Stimulated activated CD4-positive, alpha-beta T cell treated with anti-CD3 and anti-CD28 coated beads, Interleukin-12 subunit alpha, Interleukin-12 subunit beta, amount 100 ng/mL, for 4 hours (primary cell): ENCODE data around the gene PRDM15.

Experiments
- DNase-seq: peaks from one replicate; pipeline ENCODE4 v3.0.0-alpha.2; 2020

Gene PRDM15

DNA sequence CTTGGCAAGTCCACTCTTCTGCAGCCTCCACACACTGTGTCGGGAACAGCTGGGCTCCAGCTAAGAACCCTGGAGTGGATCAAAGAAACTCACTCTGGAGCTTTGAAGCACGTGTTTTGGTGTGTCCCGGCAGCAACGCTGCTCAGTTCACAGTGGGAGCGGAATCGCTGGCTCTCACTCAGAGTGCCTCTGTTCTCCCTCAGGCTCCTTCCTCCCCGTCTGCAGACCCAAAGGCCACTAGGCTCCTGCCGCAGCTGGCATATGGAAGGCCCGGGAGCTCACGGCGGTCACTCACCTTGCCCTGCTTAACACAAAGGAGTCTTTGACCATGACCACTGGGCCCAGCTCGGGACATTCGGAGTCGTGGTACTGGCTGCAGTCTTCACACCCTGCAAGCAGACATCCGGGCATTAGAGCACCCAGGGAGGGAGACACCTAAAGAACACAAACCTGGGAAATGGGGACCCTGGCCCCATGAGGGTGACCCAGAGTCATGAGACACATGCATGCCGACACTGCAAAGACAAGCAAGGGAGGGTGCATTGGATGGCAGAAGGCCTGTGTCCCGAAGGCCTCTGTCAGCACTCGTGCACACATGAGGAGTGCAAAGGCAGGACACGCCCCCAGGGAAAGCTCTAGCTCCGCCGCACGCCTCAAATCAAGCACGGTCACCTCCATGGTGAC is 19.7 kb downstream of the PRDM15 start:
- no peak for DNase-seq

DNA sequence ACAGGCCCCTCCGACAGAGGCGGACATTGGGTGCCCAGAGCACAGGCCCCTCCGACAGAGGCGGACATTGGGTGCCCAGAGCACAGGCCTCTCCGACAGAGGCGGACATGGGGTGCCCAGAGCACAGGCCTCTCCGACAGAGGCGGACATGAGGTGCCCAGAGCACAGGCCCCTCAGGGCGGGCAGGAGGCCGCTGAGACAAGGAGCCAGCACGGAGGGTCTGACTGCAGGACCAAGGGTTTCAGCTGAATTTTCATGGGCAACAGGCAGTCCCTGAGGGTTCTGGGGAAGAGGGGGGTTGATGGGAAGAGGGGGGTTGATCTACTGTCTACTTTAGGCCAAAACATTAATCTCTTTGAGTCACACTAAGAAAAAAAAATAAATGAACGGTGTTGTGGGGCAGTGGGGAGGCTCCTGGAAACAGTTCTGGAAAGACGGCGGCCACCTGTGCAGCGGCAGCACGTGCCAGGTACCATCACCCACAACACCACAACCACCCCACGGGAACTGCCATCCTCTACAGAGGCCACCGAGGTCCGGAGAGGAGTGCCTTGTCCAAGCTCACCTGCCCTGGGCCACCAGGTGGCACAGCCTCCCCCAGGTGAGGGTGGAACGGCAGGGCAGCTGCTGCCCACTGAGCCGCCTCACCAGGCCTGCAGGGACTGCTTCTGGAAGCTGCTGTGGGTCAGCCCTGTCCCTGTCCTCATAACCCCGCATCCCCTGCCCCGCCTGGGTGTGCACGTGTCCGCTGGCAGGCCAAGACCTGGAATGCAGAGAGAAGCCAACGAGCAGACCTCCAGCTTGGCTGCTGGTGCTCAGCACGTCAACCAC is 20.5 kb downstream of the PRDM15 start:
- no peak for DNase-seq

DNA sequence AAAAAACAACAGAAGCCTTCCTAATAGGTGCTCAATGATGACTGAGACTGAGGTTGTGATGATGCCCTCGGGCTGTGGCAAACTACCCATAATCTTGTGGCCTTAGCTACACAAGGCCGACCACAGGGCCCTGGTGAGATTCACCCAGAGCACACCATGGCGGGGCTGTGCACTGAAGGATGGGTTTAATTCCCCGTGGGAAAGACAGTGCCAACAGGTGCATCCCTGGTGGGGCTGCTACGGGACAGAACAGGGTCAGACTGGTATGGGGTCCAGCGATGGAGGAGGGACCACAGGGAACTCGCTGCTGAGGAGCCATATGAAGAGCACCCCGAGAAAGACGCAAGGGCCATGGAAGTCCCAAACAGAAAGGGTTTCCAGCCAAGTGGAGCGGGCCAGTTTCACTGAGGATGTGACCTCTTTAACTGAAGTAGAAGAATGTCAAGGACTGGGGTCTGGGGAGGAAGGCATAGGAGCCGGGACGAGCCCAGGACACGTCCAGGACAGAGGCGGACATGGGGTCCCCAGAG is 21.3 kb downstream of the PRDM15 start:
- DNase-seq, result no peak

DNA sequence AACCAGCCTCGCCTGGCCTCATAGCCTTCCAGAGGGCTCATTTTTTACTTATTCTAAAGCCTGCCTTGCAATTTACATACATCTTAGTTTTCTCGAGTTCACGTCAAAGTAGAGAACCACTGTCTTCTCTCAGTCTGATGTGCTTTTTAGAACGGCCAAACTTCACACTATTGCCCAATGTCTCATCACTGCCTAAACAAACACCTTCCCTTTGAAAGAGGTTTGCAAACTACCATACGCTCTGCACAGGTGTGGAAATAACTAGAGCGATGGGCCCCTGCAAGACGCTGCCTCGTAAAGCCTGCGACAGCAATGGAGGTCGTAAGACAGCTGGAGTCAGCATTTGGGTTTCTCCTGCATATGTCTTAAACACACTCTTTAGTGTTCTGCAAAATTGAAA is 22.6 kb downstream of the PRDM15 start:
- DNase-seq, result no peak

DNA sequence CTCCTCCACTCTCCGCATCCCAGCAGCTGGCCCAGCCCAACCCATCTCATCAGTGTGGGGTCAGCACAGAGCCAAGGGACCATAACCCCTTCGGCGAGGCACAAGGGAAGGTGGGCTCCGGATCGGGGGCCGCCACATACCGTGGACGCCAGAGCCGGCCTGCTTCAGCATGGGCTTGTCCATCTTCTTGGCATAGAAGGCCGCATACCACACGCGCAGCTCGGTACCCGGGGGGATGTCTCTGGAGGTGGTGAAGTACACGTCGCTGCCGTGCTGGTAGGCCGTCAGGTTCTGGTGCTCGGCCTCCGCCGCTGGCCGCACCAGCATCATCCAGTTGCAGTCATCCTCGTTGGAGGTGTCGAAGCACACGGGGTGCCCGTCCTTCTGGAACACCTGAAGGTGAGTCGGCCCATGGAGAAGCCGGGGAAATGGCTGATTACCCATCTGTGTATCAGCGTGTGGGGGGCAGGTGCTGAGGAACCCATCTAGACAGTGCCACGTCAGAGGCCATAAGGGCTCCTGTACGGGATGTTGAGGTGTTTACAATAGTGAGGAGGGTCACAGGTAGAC is 24.6 kb downstream of the PRDM15 start:
- DNase-seq, result no peak

DNA sequence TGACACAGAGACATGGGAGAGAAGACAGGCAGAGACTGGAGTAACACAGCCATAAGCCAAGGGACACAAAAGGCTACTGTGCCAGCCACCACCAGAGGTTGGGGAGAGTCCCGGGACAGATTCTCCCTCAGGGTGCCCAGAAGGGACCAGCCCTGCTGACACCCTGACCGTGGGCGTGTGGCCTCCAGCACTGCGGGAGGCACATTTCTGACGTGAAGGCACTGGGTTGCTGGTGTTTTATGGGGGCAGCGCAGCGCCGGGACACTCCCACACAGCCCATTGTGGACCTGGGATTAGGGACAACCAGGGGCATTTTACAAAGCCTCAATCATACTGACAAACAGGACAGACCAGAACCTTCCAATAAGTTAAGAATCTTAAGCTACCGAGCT is 26.2 kb downstream of the PRDM15 start:
- DNase-seq, result no peak

DNA sequence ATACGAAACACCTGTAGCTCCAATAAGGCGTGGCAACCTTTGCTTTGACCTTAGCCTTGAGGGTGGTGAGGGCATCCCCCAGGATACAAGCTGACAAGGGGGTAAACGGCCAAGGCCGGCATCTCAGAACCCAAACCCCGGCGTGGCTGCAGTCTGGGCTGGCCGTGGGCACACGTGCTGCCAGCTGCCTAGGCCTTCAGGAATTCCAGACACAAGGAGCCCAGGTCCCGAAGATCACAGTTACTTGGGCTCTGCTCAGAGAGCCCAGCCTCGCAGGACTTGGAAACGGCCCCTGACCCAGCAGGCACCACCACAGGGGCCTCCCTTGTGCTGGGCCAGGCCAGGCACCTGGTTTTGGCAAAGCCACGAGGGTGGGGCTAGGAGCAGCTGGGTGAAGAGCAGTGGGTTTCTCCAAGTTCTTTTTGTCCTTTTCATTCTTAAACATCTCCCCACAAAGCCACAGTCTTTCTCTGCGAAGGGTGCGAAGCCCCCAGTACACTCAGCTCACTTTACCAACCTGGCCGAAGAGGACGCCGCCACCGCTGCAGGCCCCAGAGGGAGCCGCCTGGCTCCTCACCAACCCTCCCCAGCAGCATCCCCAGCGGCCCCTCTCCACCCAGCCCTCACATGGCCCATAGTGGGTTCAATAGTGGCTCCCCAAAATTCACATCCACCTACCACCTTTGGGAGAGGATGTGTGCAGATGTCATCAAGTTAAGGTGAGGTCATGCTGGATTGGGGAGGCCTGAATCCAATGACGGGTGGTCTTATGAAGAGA is 26.8 kb downstream of the PRDM15 start:
- no peak for DNase-seq

DNA sequence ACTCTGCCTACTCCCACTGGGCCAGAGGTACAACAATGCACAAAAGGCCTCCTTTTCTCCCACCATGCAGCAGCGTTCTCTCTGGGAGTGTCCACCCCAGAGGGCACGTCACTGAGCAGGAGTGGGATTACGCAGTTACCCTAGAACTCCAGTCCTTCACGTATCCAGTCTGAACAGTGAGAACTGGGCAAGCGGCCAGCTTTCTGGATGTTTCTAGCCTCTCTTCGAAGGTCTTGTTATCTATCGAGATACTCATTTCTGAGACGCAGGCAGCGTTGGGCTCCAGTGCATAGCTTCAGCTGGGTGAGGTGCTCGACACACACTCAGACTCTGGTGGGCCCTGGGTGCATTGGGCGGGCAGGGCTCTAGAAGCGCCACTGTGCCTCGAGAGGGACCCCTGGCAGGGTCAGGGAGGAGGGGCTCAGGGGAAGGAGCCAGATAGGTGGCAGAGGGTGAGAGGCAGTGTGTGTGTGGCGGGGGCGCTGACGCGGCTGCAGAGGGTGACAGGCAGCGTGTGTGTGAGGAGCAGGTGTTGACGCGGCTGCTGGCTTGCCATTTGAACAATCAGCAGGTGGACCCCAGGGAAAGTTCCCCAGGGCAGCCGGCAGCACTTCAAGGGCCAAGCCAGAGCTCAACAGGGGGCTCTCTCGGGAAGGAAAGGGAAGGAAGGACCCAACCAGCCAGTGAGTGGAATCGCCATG is 27.9 kb downstream of the PRDM15 start:
- no peak for DNase-seq

DNA sequence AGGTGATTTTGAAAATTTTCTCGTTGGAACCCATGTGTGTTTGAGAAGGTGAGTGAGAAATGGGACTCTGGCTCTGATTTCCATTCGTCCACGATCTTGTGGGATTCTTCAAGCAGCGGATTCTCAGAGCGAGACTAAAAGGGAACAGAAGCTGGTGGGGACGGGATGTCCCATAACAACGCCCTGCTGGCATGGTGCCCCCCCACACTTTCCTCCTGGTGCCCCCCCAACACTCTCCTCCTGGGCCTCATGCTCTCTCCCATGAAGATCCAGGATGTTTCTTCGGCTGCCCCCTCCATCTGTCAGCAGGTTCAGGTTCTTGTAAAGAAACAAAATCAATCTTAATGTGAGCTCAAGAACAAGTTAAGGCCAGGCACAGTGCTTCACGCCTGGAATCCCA is 29.1 kb downstream of the PRDM15 start:
- DNase-seq, result no peak

DNA sequence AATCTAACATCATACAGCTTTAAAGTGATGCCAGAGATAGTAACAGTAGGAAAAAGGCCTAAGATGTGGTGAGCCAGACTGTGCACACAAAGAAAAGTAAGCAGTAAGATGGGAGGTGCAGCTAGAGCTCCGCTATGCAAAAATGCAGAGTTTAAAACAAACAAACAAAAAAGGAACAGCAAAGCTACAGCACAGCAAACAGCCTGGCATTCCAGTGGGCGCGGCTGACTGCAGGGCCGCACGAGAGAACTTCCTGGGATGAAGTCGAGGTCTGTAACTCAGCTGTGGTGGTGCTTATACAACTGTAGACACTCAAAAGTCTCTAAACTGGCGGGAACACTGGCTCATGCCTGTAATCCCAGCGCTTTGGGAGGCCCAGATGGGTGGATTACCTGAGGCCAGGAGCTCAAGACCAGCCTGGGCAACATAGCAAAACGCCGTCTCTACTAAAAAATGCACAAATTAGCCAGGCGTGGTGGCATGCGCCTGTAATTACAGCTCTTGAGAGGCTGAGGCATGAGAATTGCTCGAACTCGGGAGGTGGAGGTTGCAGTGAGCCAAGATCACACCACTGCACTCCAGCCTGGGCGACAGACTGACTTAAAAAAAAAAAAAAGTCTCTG is 30.1 kb downstream of the PRDM15 start:
- DNase-seq, result no peak

DNA sequence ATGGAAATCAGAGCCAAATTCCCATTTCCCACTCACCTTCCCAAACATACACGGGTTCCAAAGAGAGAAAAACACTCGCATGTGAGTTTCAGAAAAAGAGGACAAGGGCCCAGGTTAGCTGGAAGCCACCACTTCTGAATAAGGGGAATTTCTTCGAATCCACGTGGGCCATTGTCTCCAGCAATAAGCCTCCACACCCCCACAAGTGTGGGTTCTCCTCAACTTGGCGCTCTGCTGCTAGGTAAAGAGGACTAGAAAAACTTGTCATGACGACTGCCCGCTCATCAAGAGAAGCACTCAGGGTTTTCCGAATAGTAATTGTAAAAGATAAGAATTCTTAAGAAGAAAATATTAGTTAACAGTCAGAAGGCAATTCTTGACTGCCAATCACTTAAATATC is 30.6 kb downstream of the PRDM15 start:
- DNase-seq, result no peak

DNA sequence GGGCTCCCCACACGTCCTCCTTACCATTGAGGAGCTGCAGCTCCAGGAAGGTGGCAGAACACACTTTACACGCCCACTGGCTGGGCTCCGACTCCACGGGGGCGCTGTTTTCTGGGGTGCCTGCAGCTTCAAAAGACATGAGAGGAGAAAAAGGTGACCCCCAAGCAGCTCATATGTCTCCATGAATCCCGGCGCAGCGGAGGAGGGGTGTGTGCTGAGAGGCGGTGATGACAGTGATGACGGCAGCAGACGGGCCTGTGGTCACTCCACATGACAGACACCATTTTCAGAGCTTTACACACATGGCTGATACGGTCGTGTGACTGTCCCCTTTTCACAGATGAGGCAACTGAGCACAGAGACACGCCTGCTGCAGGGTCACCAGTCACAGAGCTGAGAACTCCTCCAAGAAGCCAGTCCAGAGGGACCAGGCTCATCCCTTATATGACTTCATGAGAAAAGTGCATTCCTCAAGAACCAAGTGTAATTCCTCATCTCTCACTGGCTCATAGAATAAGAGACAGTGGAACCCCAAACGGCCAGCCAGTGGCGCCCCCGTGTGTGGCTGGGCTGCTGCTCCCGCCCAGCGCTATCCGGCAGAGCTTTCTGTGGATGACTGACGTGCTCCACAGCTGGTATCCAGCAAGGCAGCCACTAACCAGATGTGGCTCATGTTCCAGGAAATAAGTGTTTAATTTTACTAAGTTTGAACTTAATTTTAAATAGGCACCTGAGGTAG is 31.9 kb downstream of the PRDM15 start:
- DNase-seq, result no peak

DNA sequence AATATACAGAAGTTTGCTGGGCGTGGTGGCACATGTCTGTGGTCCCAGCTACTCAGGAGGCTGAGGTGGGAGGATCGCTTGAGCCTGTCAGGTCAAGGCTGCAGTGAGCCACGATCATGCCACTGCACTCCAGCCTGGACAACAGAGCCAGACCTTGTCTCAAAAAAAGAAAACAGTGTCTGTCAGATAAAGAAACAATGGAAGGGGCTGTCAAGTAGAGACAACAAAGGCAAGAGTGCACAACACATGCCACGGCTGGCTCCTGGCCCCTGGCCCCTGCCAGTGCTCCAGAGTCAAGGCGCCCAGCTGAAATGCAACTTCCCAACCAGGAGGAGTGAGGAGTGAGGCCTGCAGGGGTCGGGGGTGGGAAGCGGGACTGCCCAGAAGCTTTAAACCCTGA is 32.6 kb downstream of the PRDM15 start:
- no peak for DNase-seq

DNA sequence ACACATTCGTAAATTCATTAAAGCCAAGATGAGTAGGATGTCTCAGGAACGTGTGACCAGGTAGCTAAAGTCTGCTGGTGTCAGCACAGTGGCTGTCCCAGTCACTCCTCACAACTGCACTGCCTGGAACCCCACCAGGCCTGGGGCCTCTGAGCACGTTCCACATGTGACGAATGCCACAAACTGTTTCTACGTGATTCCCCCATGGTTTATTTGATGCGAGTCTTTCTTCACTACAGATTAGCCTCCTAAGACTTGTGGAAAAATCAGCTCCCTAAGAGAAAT is 33.2 kb downstream of the PRDM15 start:
- no peak for DNase-seq

DNA sequence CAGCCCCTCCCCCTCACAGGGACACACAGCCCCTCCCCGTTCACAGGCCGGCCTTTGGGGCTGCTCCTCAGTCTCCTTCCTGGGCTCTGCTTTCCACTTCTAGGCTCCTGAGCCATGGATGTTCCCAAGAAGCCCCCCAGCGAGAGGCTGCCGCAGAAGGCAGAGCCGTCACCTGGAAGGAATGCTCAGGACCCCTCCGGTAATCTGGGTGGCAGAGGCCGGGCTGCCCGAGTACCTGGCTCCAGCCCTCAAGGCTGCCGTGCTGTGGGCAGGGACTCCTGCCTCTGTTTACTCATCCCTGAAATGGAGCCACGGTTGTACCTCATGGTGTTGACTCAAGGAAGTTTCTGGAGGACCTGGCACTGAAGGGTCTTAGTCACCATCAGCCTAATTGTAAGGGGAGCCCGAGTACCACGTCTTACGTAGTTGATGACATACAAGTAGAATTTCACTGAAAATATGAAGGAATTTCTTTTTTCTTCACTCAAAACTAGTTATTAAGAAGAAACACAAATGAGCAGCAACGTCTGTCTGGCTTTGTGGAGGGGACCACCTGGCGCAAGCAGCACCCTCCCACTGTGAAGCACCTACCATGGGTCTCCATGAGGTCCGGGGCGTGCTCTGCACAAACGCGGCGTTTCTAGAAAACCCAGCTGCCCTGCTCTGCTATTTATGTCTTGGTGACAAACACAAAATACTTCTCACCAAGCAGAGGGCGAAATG is 33.7 kb downstream of the PRDM15 start:
- no peak for DNase-seq

DNA sequence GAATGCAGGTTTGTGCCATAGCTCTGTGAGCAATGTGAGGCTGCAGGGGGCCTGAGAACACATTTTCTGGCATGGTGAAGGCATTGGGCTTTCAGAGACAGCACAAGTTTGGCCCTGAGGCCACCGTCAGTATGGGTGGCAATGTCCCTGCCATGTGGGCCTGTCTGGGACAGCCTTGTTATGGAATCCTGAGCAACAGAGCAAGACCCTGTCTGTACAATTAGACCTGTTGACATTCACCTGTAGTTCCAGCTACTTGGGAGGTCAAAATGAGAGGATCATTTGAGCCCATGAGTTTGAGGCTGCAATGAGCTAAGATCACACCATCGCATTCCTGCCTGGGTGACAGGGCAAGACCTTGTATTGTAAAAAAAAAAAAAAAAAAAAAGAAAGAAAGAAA is 35.6 kb downstream of the PRDM15 start:
- no peak for DNase-seq

DNA sequence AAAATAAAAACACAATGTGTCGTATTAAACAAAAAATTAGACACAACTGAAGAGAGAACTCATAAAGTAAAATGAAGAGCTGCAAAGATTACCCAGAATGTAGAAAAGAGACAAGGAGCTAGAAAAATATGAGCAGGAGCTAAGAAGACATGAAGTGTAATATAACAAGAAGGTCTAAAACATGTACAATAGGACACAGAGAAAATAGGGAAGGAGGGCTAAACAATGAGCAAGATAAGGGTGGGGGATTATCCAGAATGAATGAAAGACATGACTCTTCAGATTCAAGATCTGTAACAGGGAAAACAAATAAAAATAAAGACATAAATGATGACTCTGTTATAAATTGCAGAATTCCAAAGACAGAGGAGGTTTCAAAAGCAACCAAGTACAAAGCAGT is 38.3 kb downstream of the PRDM15 start:
- DNase-seq, result no peak

DNA sequence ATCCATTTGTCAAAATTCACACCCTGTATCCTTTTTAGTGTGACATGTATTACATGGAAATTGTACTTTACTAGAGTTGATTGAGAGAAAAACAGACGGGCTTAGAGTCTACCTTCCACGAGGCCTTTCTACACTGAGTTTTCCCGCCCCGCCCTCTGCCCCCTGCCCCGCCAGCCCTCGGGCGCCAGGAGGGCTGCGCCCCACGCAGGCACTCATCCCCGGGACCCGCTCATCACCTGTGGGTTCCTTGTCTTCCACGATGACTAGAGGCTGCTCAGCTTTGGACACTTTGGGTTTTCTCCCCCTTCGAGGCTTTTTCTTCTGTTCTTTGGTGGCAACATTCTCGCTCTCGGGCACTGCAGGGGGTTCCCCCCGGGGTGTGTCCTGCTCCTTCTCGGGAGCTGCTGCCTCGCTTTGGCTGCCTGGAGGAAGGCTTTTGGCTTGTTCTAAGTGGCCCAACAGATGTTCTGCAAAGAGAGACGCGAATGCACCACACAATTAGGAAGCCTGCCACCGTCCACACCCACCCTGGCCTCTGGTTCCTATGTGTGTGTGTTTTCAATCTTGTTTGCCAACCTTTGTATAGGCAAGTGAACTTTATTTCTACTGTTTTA is 39.6 kb downstream of the PRDM15 start:
- no peak for DNase-seq

DNA sequence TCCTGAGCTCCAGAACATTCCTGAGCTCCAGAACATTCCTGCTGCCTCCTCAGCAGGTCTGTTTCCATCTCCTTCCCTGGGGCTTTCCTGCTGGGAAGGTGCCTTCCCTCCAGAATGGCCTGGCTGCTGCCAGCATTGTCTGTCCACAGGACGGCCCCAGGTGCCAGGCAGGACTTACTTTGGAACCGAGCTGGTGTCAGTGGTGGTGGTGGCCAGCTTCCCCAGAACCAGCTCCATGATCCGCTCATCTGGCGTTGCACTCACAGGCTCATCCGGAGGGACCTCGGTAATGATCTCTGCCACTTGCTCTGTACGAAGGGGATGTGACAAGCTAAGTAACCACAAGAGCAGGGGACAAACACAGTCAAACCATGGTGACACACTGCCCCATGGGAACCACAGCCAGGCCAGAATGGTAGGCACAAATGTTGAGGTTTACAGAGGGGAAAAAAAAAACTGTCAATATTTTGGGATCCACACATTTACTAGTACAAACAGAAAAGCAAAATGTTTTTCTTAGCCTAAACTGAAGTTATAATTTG is 41.3 kb downstream of the PRDM15 start:
- DNase-seq, result no peak
